H7 (cell line): ENCODE measurements around the gene KRI1. TPM values are rescaled to one million over a fixed set of nuclear protein-coding genes. Genes with fewer than 3 reads are reported as not detected.

ENCODE experiments used
- DNase-seq: peaks from one replicate; pipeline ENCODE4 v3.0.0; 2012
- H3K27me3 ChIP-seq: 2 replicates; pipeline ENCODE4 v1.6.0; 2011; ENCODE audit warnings: mild to moderate bottlenecking, low read length; ENCODE audit not compliant: control insufficient read depth, insufficient read depth
- H3K36me3 ChIP-seq: replicated peaks from 2 replicates; pipeline ENCODE4 v1.5.1; 2011; ENCODE audit warnings: low read length; ENCODE audit not compliant: control insufficient read depth, insufficient read depth
- H3K4me3 ChIP-seq: 2 replicates; pipeline ENCODE4 v1.5.1; 2011; ENCODE audit warnings: low read depth, mild to moderate bottlenecking, control low read depth, low read length, moderate library complexity; ENCODE audit not compliant: insufficient read depth
- total RNA-seq: library from RNA; depleted of rRNA; stranded (reverse); fragments of >200 nt; shearing (Covaris generic); gene quantifications from 2 replicates; pipeline ENCODE4 v1.2.3, GENCODE V29; 2014

KRI1 gene
- total RNA-seq, 1 experiment from 2014 or later = 19.3 TPM

- no peak overlapping the region for H3K4me3 ChIP-seq
- DNase-seq = no peak
- no peaks in the 10 kb centered on the region for H3K36me3 ChIP-seq
These were observed 40.2 kb downstream of the KRI1 start for GRCh38 chr19:10525636-10526035.

GRCh38 chr19:10523135-10523636, 42.6 kb downstream of the KRI1 start:
- H3K27me3 ChIP-seq = peaks cover 12% of the 10 kb centered on the region
- no peak overlapping the region for H3K4me3 ChIP-seq
- no peaks in the 10 kb centered on the region for H3K36me3 ChIP-seq
- DNase-seq = no peak

More at GRCh38 chr19:10525636-10526035, 40.2 kb downstream of the KRI1 start:
- no peaks in the 10 kb centered on the region for H3K27me3 ChIP-seq

GRCh38 chr19:10521461-10522171, 44.2 kb downstream of the KRI1 start:
- DNase-seq = no peak

GRCh38 chr19:10520652-10521318, 45.0 kb downstream of the KRI1 start:
- Histone ChIP-seq H3K36me3 (no peaks in the 10 kb centered on the region), H3K27me3 (peaks cover 25% of the 10 kb centered on the region), H3K4me3 (no peak overlapping the region)
- DNase-seq = no peak

More at GRCh38 chr19:10521461-10522171, 44.2 kb downstream of the KRI1 start:
- no peak overlapping the region for H3K4me3 ChIP-seq
- no peaks in the 10 kb centered on the region for H3K36me3 ChIP-seq
- H3K27me3 ChIP-seq = peaks cover 20% of the 10 kb centered on the region

GRCh38 chr19:10519421-10519820, 46.4 kb downstream of the KRI1 start:
- Histone ChIP-seq H3K27me3 (peaks cover 34% of the 10 kb centered on the region), H3K4me3 (no peak overlapping the region), H3K36me3 (no peaks in the 10 kb centered on the region)
- no peak for DNase-seq

- Histone ChIP-seq H3K27me3 (peaks cover 40% of the 10 kb centered on the region), H3K4me3 (peak overlapping the region; percentile 66), H3K36me3 (no peaks in the 10 kb centered on the region)
- DNase-seq = peak; percentile 76
These were observed 47.1 kb downstream of the KRI1 start for GRCh38 chr19:10518444-10519361.

GRCh38 chr19:10517760-10518443, 47.9 kb downstream of the KRI1 start:
- peak; percentile 92 for DNase-seq
- H3K4me3 ChIP-seq = peak overlapping the region; percentile 66
- no peaks in the 10 kb centered on the region for H3K36me3 ChIP-seq
- H3K27me3 ChIP-seq = peaks cover 45% of the 10 kb centered on the region

- H3K36me3 ChIP-seq = no peaks in the 10 kb centered on the region
- DNase-seq = peak; percentile 92
- H3K4me3 ChIP-seq = peak within 1 kb of the TSS; percentile 66
- H3K27me3 ChIP-seq = peaks cover 45% of the 10 kb centered on the region
These were observed 48.5 kb downstream of the KRI1 start, which contains the start of gene S1PR5 for GRCh38 chr19:10517361-10517759. TSS of gene S1PR5 (minus strand) at chr19:10517447. CDS start at chr19:10515011, 2,436 bp downstream.

GRCh38 chr19:10516671-10517286, 49.0 kb downstream of the KRI1 start:
- peaks cover 45% of the 10 kb centered on the region for H3K27me3 ChIP-seq
- H3K4me3 ChIP-seq = peak overlapping the region; percentile 66
- DNase-seq = no peak

GRCh38 chr19:10516064-10516385, 49.8 kb downstream of the KRI1 start:
- H3K27me3 ChIP-seq = peaks cover 45% of the 10 kb centered on the region
- DNase-seq = no peak

More at GRCh38 chr19:10516671-10517286, 49.0 kb downstream of the KRI1 start:
- no peaks in the 10 kb centered on the region for H3K36me3 ChIP-seq

GRCh38 chr19:10514211-10515145, 51.3 kb downstream of the KRI1 start:
- DNase-seq = peak; percentile 94
- H3K4me3 ChIP-seq = peak overlapping the region; percentile 39; the same call in 1 of the 2 replicates
- H3K27me3 ChIP-seq = peaks cover 45% of the 10 kb centered on the region
- H3K36me3 ChIP-seq = no peaks in the 10 kb centered on the region

More at GRCh38 chr19:10516064-10516385, 49.8 kb downstream of the KRI1 start:
- no peak overlapping the region; the same call in 1 of the 2 replicates for H3K4me3 ChIP-seq
- H3K36me3 ChIP-seq = no peaks in the 10 kb centered on the region

GRCh38 chr19:10513223-10513622, 52.6 kb downstream of the KRI1 start:
- Histone ChIP-seq H3K4me3 (no peak overlapping the region), H3K27me3 (peaks cover 34% of the 10 kb centered on the region)

More at GRCh38 chr19:10513223-10513622, 52.6 kb downstream of the KRI1 start:
- peak; percentile 35 for DNase-seq
- H3K36me3 ChIP-seq = no peaks in the 10 kb centered on the region
